ENCODE measurements around the gene MX2.

MX2 gene

DNA sequence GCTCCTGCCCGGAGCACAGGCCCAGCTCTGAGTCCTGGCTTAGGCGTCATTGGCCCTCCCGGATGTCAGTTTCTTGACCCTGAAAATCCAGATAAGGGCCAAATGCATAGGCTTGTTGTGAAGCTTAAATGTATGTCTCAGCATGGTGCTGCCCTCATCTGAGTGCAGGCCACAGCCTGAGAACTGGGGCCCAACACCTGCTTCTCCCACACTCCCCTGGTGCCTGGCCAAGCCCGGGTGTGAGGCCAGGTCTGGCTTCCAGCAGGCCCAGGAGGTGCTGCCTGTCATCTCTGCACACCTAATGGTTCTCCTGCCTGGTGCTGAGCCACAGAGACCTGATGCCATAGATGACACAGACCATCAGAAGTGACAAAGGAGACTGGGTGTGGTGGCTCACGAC is 14.0 kb downstream of the MX2 start:
- H3K4me1 ChIP-seq: no peaks in the 10 kb centered on the region
- no peak overlapping the region for H2AFZ ChIP-seq
- H3K9me3 ChIP-seq (ENCODE audit: control insufficient read depth, low read length): no peaks in the 10 kb centered on the region
- no peak overlapping the region for H3K4me2 ChIP-seq (ENCODE audit: low read length)
- no peaks in the 10 kb centered on the region for H3K79me2 ChIP-seq
- no peak overlapping the region for H3K27ac ChIP-seq
- TF ChIP-seq, protein P1, sequence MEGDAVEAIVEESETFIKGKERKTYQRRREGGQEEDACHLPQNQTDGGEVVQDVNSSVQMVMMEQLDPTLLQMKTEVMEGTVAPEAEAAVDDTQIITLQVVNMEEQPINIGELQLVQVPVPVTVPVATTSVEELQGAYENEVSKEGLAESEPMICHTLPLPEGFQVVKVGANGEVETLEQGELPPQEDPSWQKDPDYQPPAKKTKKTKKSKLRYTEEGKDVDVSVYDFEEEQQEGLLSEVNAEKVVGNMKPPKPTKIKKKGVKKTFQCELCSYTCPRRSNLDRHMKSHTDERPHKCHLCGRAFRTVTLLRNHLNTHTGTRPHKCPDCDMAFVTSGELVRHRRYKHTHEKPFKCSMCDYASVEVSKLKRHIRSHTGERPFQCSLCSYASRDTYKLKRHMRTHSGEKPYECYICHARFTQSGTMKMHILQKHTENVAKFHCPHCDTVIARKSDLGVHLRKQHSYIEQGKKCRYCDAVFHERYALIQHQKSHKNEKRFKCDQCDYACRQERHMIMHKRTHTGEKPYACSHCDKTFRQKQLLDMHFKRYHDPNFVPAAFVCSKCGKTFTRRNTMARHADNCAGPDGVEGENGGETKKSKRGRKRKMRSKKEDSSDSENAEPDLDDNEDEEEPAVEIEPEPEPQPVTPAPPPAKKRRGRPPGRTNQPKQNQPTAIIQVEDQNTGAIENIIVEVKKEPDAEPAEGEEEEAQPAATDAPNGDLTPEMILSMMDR (IDR thresholded peaks at IDR 0.05): no peak
- H3K36me3 ChIP-seq (ENCODE audit: control insufficient read depth, insufficient read depth, low read length): no peaks in the 10 kb centered on the region
- no peak overlapping the region for H3K9ac ChIP-seq
- no peaks in the 10 kb centered on the region for H3K27me3 ChIP-seq (ENCODE audit: control insufficient read depth, insufficient read depth, low read length)
- H3K4me3 ChIP-seq (ENCODE audit: low read depth, low read length): no peak overlapping the region

DNA sequence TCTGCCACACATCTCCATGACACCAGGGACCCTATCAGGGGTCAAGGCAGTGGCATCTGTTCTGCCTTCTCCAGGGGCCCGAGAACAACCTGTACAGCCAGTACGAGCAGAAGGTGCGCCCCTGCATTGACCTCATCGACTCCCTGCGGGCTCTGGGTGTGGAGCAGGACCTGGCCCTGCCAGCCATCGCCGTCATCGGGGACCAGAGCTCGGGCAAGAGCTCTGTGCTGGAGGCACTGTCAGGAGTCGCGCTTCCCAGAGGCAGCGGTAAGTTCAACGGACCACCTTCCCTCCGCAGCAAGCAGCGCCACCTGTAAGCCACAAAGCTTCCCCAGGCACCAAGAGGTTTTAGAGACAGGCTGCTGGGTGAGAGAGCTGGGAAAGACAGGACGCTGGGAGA is 15.9 kb downstream of the MX2 start:
- H3K36me3 ChIP-seq (ENCODE audit: control insufficient read depth, insufficient read depth, low read length): no peaks in the 10 kb centered on the region

DNA sequence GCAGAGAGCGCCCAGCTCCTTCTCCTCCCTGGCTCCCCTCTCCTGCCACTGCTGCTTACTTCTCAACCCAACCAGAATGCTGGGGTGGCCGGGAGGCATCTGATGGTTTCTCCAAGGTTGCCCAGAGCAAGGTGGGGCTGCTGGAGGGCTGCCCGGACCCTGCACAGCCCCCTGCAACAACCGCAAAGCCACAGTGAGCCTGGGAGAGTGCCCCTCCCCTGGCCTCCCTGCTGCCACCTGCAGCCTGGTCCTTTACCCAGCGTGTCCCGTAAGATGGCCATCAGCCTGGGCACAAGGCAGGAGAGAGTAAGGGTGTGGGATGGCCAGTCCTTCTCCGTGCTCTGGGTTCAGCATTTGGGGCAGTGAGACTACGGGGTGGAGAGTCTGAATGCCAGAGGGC is 17.0 kb downstream of the MX2 start:
- H2AFZ ChIP-seq: no peak overlapping the region
- H3K4me3 ChIP-seq (ENCODE audit: low read depth, low read length): no peak overlapping the region
- H3K36me3 ChIP-seq (ENCODE audit: control insufficient read depth, insufficient read depth, low read length): no peaks in the 10 kb centered on the region
- no peak overlapping the region for H3K27ac ChIP-seq
- no peaks in the 10 kb centered on the region for H3K4me1 ChIP-seq
- H3K9me3 ChIP-seq (ENCODE audit: control insufficient read depth, low read length): no peaks in the 10 kb centered on the region
- no peak overlapping the region for H3K4me2 ChIP-seq (ENCODE audit: low read length)
- no peak overlapping the region for H3K9ac ChIP-seq
- H3K27me3 ChIP-seq (ENCODE audit: control insufficient read depth, insufficient read depth, low read length): no peaks in the 10 kb centered on the region
- H3K79me2 ChIP-seq: no peaks in the 10 kb centered on the region
- TF ChIP-seq, protein P1 (IDR thresholded peaks at IDR 0.05): no peak

More for the DNA sequence above, 15.9 kb downstream of the MX2 start:
- Histone ChIP-seq H3K79me2 (no peaks in the 10 kb centered on the region), H3K27ac (no peak overlapping the region), H3K4me2 (ENCODE audit: low read length) (no peak overlapping the region), H2AFZ (no peak overlapping the region), H3K9me3 (ENCODE audit: control insufficient read depth, low read length) (no peaks in the 10 kb centered on the region), H3K4me1 (no peaks in the 10 kb centered on the region), H3K4me3 (ENCODE audit: low read depth, low read length) (no peak overlapping the region), H3K27me3 (ENCODE audit: control insufficient read depth, insufficient read depth, low read length) (no peaks in the 10 kb centered on the region), H3K9ac (no peak overlapping the region)
- TF ChIP-seq, protein P1 (IDR thresholded peaks at IDR 0.05): no peak

DNA sequence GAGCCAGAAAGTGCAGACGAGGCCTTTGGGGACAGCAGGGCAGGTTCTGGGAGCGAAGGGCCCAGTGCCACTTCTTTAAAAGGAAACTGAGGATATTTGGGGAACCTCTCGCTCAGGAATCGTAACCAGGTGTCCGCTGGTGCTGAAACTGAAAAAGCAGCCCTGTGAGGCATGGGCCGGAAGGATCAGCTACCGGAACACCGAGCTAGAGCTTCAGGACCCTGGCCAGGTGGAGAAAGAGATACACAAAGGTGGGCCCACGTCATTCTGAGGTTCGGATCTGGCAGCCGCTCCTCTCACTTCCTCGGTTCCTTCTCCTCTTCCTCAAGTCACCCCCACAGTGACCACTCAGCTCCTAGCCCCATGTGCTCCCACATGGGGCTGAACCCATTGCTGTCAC is 18.1 kb downstream of the MX2 start:
- TF ChIP-seq, protein P1 (IDR thresholded peaks at IDR 0.05): no peak
- Histone ChIP-seq H3K4me3 (ENCODE audit: low read depth, low read length) (no peak overlapping the region), H3K36me3 (ENCODE audit: control insufficient read depth, insufficient read depth, low read length) (no peaks in the 10 kb centered on the region)

DNA sequence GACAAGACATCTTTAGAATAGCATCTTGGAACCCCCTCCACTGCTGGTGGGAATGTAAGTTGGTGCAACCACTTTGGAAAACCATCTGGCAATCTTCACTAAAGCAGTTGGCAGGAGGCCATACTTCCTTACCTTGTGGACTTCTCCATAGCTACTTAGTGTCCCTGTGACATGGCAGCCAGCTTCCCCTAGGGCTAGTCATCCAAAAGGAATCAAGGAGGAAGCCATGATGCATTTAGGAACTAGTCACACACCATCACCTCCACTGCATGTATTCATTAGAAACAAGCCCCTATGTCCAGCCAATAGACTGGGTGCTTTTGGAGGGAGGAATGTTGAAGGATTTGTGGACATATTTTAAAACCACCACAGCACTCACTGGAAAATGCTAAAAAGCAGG is 19.9 kb downstream of the MX2 start:
- H3K36me3 ChIP-seq (ENCODE audit: control insufficient read depth, insufficient read depth, low read length): no peaks in the 10 kb centered on the region
- no peaks in the 10 kb centered on the region for H3K79me2 ChIP-seq
- H3K9me3 ChIP-seq (ENCODE audit: control insufficient read depth, low read length): no peaks in the 10 kb centered on the region
- H3K9ac ChIP-seq: no peak overlapping the region
- H3K27ac ChIP-seq: no peak overlapping the region
- TF ChIP-seq, protein P1 (IDR thresholded peaks at IDR 0.05): no peak
- no peaks in the 10 kb centered on the region for H3K27me3 ChIP-seq (ENCODE audit: control insufficient read depth, insufficient read depth, low read length)
- no peak overlapping the region for H3K4me3 ChIP-seq (ENCODE audit: low read depth, low read length)
- H3K4me1 ChIP-seq: no peaks in the 10 kb centered on the region
- H2AFZ ChIP-seq: no peak overlapping the region
- no peak overlapping the region for H3K4me2 ChIP-seq (ENCODE audit: low read length)

More for the DNA sequence above, 18.1 kb downstream of the MX2 start:
- H3K27ac ChIP-seq: no peak overlapping the region
- no peaks in the 10 kb centered on the region for H3K9me3 ChIP-seq (ENCODE audit: control insufficient read depth, low read length)
- no peak overlapping the region for H3K4me2 ChIP-seq (ENCODE audit: low read length)
- no peaks in the 10 kb centered on the region for H3K27me3 ChIP-seq (ENCODE audit: control insufficient read depth, insufficient read depth, low read length)
- H3K4me1 ChIP-seq: no peaks in the 10 kb centered on the region
- no peaks in the 10 kb centered on the region for H3K79me2 ChIP-seq
- no peak overlapping the region for H2AFZ ChIP-seq
- H3K9ac ChIP-seq: no peak overlapping the region

Data from parathyroid adenoma (tissue), 2 donors.